OCI-LY1 (cell line): ENCODE measurements around the gene NCAPD3.

Experiments
- H2AFZ ChIP-seq: fragments of 200-600 bp; sonication (generic), shearing (Covaris generic); 2 replicates; pipeline ENCODE4 v1.6.0; 2014; ENCODE audit warnings: antibody characterized with exemption, mild to moderate bottlenecking, low read length
- H3F3A ChIP-seq: fragments of 200-600 bp; sonication (generic), shearing (Covaris generic); 2 replicates; pipeline ENCODE4 v1.6.0; 2014; ENCODE audit warnings: mild to moderate bottlenecking, antibody characterized with exemption, low read length, moderate library complexity; ENCODE audit not compliant: insufficient read depth
- H3K27ac ChIP-seq: fragments of 200-600 bp; sonication (generic); 2 replicates; pipeline ENCODE4 v1.5.1; 2014; ENCODE audit warnings: low read length, mixed run types, mild to moderate bottlenecking, low read depth; ENCODE audit not compliant: poor library complexity, severe bottlenecking
- H3K27me3 ChIP-seq: fragments of 200-600 bp; sonication (generic); 2 replicates; pipeline ENCODE4 v1.6.0; 2014; ENCODE audit warnings: antibody characterized with exemption, mild to moderate bottlenecking, low read length, moderate library complexity; ENCODE audit not compliant: insufficient read depth
- H3K36me3 ChIP-seq: fragments of 200-600 bp; sonication (generic); 2 replicates; pipeline ENCODE4 v1.6.1; 2014; ENCODE audit warnings: mild to moderate bottlenecking, antibody characterized with exemption, low read length, moderate library complexity, mixed read lengths; ENCODE audit not compliant: insufficient read depth
- H3K4me1 ChIP-seq: fragments of 200-600 bp; sonication (generic); 2 replicates; pipeline ENCODE4 v1.5.1; 2014; ENCODE audit warnings: mild to moderate bottlenecking, low read length, moderate library complexity; ENCODE audit not compliant: insufficient read depth, severe bottlenecking
- H3K4me2 ChIP-seq: fragments of 200-600 bp; sonication (generic), shearing (Covaris generic); 2 replicates; pipeline ENCODE4 v1.6.1; 2014; ENCODE audit warnings: low read length
- H3K4me3 ChIP-seq: fragments of 200-600 bp; sonication (generic); 2 replicates; pipeline ENCODE4 v1.5.1; 2014; ENCODE audit warnings: low read length, low read depth, mild to moderate bottlenecking, mixed read lengths; ENCODE audit not compliant: poor library complexity, severe bottlenecking
- H3K79me2 ChIP-seq: fragments of 200-600 bp; shearing (Covaris generic); 2 replicates; pipeline ENCODE4 v1.6.1; 2016; ENCODE audit warnings: mixed run types, low read length, mixed read lengths; ENCODE audit not compliant: insufficient read depth
- H3K9ac ChIP-seq: fragments of 200-600 bp; sonication (generic), shearing (Covaris generic); 2 replicates; pipeline ENCODE4 v1.6.1; 2014; ENCODE audit warnings: mild to moderate bottlenecking, low read length, mixed read lengths
- H3K9me2 ChIP-seq: fragments of 200-600 bp; sonication (generic), shearing (Covaris generic); 2 replicates; pipeline ENCODE4 v1.6.1; 2014; ENCODE audit warnings: low read depth, mild to moderate bottlenecking, low read length, mixed read lengths
- H3K9me3 ChIP-seq: fragments of 200-600 bp; shearing (Covaris generic); 2 replicates; pipeline ENCODE4 v1.6.1; 2014; ENCODE audit warnings: low read length, mixed read lengths
- H4K20me1 ChIP-seq: fragments of 200-600 bp; sonication (generic), shearing (Covaris generic); 2 replicates; pipeline ENCODE4 v1.6.0; 2016; ENCODE audit warnings: mild to moderate bottlenecking, low read length; ENCODE audit not compliant: insufficient read depth
- EZH2 ChIP-seq: fragments of 200-600 bp; sonication (generic), shearing (Covaris generic); IDR thresholded peaks from 2 replicates; pipeline ENCODE4 v1.8.0; 2017; ENCODE audit warnings: borderline replicate concordance, mixed run types, mild to moderate bottlenecking, antibody characterized with exemption, low read length, moderate library complexity, mixed read lengths
- TF ChIP-seq, protein P1 (sequence below): fragments of 200-600 bp; sonication (generic), shearing (Covaris generic); IDR thresholded peaks from 2 replicates; pipeline ENCODE4 v1.5.1; 2017; ENCODE audit warnings: mild to moderate bottlenecking, antibody characterized with exemption, low read length, moderate library complexity, mixed read lengths

NCAPD3 gene

DNA sequence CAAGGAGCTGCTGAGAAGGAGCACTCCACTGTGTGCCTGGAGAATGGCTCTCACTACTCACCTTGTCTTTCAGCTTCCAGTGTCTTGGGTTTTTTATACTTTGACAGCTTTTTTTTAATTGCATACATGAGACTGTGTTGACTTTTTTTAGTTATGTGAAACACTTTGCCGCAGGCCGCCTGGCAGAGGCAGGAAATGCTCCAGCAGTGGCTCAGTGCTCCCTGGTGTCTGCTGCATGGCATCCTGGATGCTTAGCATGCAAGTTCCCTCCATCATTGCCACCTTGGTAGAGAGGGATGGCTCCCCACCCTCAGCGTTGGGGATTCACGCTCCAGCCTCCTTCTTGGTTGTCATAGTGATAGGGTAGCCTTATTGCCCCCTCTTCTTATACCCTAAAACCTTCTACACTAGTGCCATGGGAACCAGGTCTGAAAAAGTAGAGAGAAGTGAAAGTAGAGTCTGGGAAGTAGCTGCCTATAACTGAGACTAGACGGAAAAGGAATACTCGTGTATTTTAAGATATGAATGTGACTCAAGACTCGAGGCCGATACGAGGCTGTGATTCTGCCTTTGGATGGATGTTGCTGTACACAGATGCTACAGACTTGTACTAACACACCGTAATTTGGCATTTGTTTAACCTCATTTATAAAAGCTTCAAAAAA is 72.6 kb downstream of the NCAPD3 start:
- H4K20me1 ChIP-seq, result no peaks in the 10 kb centered on the region
- H3K9me2 ChIP-seq, result no peaks in the 10 kb centered on the region
- H3K4me1 ChIP-seq, result no peaks in the 10 kb centered on the region
- H2AFZ ChIP-seq, result no peak overlapping the region
- no peaks in the 10 kb centered on the region for H3K27me3 ChIP-seq
- H3K36me3 ChIP-seq, result peaks cover 60% of the 10 kb centered on the region
- no peaks in the 10 kb centered on the region for H3F3A ChIP-seq
- H3K9ac ChIP-seq, result no peak overlapping the region
- no peak overlapping the region for H3K27ac ChIP-seq
- H3K4me2 ChIP-seq, result no peak overlapping the region
- no peak for TF ChIP-seq EZH2
- TF ChIP-seq, protein P1, sequence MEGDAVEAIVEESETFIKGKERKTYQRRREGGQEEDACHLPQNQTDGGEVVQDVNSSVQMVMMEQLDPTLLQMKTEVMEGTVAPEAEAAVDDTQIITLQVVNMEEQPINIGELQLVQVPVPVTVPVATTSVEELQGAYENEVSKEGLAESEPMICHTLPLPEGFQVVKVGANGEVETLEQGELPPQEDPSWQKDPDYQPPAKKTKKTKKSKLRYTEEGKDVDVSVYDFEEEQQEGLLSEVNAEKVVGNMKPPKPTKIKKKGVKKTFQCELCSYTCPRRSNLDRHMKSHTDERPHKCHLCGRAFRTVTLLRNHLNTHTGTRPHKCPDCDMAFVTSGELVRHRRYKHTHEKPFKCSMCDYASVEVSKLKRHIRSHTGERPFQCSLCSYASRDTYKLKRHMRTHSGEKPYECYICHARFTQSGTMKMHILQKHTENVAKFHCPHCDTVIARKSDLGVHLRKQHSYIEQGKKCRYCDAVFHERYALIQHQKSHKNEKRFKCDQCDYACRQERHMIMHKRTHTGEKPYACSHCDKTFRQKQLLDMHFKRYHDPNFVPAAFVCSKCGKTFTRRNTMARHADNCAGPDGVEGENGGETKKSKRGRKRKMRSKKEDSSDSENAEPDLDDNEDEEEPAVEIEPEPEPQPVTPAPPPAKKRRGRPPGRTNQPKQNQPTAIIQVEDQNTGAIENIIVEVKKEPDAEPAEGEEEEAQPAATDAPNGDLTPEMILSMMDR, result no peak
- H3K4me3 ChIP-seq, result no peak overlapping the region
- H3K9me3 ChIP-seq, result no peaks in the 10 kb centered on the region
- no peaks in the 10 kb centered on the region for H3K79me2 ChIP-seq

DNA sequence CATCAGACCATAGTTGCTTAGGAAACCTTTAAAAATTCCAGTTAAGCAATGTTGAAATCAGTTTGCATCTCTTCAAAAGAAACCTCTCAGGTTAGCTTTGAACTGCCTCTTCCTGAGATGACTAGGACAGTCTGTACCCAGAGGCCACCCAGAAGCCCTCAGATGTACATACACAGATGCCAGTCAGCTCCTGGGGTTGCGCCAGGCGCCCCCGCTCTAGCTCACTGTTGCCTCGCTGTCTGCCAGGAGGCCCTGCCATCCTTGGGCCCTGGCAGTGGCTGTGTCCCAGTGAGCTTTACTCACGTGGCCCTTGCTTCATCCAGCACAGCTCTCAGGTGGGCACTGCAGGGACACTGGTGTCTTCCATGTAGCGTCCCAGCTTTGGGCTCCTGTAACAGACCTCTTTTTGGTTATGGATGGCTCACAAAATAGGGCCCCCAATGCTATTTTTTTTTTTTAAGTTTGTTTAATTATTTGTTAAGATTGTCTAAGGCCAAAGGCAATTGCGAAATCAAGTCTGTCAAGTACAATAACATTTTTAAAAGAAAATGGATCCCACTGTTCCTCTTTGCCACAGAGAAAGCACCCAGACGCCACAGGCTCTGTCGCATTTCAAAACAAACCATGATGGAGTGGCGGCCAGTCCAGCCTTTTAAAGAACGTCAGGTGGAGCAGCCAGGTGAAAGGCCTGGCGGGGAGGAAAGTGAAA is 73.4 kb downstream of the NCAPD3 start:
- Histone ChIP-seq H3K27me3 (no peaks in the 10 kb centered on the region), H3K4me2 (no peak overlapping the region), H3K27ac (no peak overlapping the region), H3K9me3 (no peaks in the 10 kb centered on the region), H3K9me2 (no peaks in the 10 kb centered on the region), H3F3A (no peaks in the 10 kb centered on the region), H3K79me2 (no peaks in the 10 kb centered on the region), H3K4me1 (no peaks in the 10 kb centered on the region), H2AFZ (no peak overlapping the region), H3K4me3 (no peak overlapping the region), H3K9ac (no peak overlapping the region), H3K36me3 (peaks cover 52% of the 10 kb centered on the region), H4K20me1 (no peaks in the 10 kb centered on the region)
- TF ChIP-seq, protein P1, result no peak
- TF ChIP-seq EZH2, result no peak

DNA sequence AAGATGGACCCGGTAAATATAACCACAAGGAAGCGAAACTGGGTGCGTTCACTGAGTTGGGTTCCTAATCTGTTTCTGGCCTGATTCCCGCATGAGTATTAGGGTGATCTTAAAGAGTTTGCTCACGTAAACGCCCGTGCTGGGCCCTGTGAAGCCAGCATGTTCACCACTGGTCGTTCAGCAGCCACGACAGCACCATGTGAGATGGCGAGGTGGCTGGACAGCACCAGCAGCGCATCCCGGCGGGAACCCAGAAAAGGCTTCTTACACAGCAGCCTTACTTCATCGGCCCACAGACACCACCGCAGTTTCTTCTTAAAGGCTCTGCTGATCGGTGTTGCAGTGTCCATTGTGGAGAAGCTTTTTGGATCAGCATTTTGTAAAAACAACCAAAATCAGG is 74.4 kb downstream of the NCAPD3 start:
- no peaks in the 10 kb centered on the region for H3F3A ChIP-seq
- no peaks in the 10 kb centered on the region for H4K20me1 ChIP-seq
- H3K4me1 ChIP-seq, result no peaks in the 10 kb centered on the region
- no peak overlapping the region for H3K4me2 ChIP-seq
- TF ChIP-seq, protein P1, result no peak
- TF ChIP-seq EZH2, result no peak
- no peaks in the 10 kb centered on the region for H3K9me2 ChIP-seq
- H3K27ac ChIP-seq, result no peak overlapping the region
- H3K36me3 ChIP-seq, result peaks cover 43% of the 10 kb centered on the region
- H3K9me3 ChIP-seq, result no peaks in the 10 kb centered on the region
- H3K4me3 ChIP-seq, result no peak overlapping the region
- no peak overlapping the region for H3K9ac ChIP-seq
- H3K79me2 ChIP-seq, result no peaks in the 10 kb centered on the region
- H3K27me3 ChIP-seq, result no peaks in the 10 kb centered on the region
- H2AFZ ChIP-seq, result no peak overlapping the region
